T-helper 1 cell treated with Interleukin-12 subunit alpha and Interleukin-12 subunit beta and Interleukin-4 antibody, amounts not matched to agents 30 μg/mL and 1 μg/mL, for 36 hours (primary cell): ENCODE data around the gene DCP1B.

Source experiments
- H3K27ac Mint-ChIP-seq: one replicate; pipeline ENCODE4 v1.8.0; 2021; ENCODE audit warnings: mild to moderate bottlenecking, mixed read lengths
- H3K27me3 Mint-ChIP-seq: one replicate; pipeline ENCODE4 v1.8.0; 2021; ENCODE audit warnings: low read depth, mixed read lengths
- H3K36me3 Mint-ChIP-seq: one replicate; pipeline ENCODE4 v1.8.0; 2021; ENCODE audit warnings: low read depth, mixed read lengths
- H3K4me1 Mint-ChIP-seq: one replicate; pipeline ENCODE4 v1.8.0; 2021; ENCODE audit warnings: low read depth, mixed read lengths
- H3K4me3 Mint-ChIP-seq: one replicate; pipeline ENCODE4 v1.8.0; 2021; ENCODE audit warnings: mild to moderate bottlenecking, moderate library complexity, mixed read lengths
- H3K9me3 Mint-ChIP-seq: one replicate; pipeline ENCODE4 v1.8.0; 2021; ENCODE audit warnings: mixed read lengths

DCP1B gene

DNA sequence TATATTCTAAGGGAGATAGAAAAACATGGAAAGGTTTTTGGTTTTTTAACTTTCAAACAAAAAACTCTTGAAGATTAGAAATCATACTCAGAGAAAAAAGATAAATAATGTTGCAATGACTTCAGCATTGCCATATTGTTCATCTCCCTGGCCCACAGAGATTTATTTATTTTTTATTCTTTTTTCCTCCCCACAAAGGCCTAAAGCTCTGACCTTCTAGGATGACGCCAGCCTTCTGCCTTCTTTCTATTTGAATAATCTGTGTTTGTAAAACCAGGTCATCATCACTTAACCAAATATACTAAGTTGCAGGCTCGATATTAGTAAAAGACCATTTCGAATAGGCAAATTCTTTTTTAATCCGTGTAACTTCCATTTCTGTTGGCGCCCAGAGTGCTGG lies 4.4 kb upstream of the DCP1B start:
- Mint-ChIP-seq H3K27ac (no peak overlapping the region), H3K27me3 (peaks cover 20% of the 10 kb centered on the region), H3K36me3 (peaks cover 10% of the 10 kb centered on the region), H3K4me1 (peaks cover 11% of the 10 kb centered on the region), H3K9me3 (no peaks in the 10 kb centered on the region), H3K4me3 (no peak overlapping the region)

DNA sequence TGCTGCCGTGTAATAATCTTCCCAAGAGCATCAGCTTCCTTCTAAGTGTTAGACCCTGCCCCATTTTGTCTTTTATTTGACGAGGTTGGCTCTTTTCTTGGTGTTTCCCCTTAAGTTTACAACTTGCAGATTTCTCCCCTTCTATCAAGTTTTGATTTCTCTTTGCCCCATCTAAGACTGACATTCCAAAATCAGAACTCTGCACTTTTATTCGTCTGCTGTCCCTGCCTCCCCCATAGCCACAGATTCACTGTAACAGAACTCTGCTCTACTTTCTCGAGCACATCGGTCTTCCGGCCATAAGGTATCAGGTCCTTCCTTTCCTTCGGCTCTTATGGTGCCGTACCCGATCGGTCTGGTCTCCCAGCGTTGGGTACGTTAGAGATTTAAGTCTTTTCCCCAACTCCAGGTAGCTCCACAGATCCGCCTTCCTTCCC lies 563 bp downstream of the DCP1B start:
- peaks cover 14% of the 10 kb centered on the region for H3K36me3 Mint-ChIP-seq
- peak overlapping the region; percentile 98 for H3K27ac Mint-ChIP-seq
- H3K4me1 Mint-ChIP-seq = peaks cover 22% of the 10 kb centered on the region
- peak overlapping the region; percentile 99 for H3K4me3 Mint-ChIP-seq
- peaks cover 5% of the 10 kb centered on the region for H3K27me3 Mint-ChIP-seq
- no peaks in the 10 kb centered on the region for H3K9me3 Mint-ChIP-seq

DNA sequence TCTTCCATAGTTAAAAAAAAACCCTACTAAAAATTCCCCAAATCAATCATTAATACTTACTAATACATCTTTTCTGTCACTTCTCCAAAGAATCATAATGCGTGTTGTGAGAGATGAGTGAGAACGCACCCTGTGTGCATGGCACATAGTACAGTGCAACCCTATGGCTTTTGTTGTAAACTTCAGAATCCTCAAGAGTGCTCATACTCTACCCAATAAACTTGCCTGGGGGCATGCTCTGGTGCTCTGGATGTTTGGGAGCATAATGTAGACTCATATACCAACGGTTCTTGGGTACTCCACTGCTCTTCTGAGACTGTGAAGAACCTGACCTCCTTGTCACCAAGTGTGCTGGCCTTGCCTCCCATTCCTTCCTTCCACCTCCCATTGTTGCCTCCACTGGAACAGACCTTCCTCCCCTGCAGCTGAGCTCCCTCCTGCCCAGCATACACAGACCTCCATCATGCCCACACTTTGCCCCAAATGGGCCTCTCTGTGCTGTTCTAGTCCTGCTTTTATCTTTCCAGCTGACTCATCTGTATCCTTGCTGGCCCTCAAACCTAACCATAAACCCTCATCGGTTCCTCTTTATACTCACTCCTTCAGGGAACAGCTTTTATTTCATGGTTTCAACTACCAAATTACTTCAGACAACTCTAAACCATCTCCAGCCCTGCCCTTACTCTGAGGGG lies 8.9 kb downstream of the DCP1B start:
- no peaks in the 10 kb centered on the region for H3K27me3 Mint-ChIP-seq
- H3K4me3 Mint-ChIP-seq = no peak overlapping the region
- H3K27ac Mint-ChIP-seq = no peak overlapping the region

DNA sequence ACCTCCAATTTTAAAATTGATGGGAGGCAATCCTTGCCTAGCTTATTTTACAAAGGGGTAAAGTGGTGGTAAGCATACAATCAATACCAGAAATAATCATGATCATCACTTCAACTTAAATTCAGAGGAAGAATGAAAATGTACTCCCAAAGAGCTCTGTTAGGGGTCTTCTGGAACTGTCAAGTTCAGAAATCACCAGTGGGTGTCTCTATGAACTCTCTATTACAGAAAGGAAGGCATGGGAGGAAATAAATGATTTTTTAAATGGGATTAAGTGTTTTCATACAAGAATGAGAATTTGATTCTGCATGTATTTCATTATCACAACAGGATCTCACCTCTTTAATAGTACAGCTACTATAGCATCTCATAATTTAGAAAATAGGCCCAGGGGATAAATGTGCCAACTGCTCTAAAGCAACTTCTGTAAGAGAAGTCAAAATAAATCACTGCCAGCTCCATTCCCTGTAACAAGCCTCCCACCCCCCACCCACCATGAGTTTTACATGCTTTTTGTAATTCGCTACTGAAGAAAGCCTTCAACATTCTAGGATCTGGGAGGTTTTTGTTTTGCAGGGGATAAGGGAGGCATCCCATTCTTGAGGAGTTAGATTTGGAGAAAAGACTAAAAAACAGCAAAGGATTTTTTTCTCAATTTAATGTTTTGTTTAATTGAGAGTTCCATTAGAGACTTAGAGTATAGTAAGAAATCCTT lies 9.7 kb downstream of the DCP1B start:
- H3K4me1 Mint-ChIP-seq = peaks cover 17% of the 10 kb centered on the region
- peaks cover 27% of the 10 kb centered on the region for H3K36me3 Mint-ChIP-seq
- no peak overlapping the region for H3K27ac Mint-ChIP-seq
- no peak overlapping the region for H3K4me3 Mint-ChIP-seq
- H3K9me3 Mint-ChIP-seq = no peaks in the 10 kb centered on the region
- no peaks in the 10 kb centered on the region for H3K27me3 Mint-ChIP-seq

More for the DNA sequence above, 8.9 kb downstream of the DCP1B start:
- Mint-ChIP-seq H3K36me3 (peaks cover 26% of the 10 kb centered on the region), H3K9me3 (no peaks in the 10 kb centered on the region), H3K4me1 (peaks cover 17% of the 10 kb centered on the region)

DNA sequence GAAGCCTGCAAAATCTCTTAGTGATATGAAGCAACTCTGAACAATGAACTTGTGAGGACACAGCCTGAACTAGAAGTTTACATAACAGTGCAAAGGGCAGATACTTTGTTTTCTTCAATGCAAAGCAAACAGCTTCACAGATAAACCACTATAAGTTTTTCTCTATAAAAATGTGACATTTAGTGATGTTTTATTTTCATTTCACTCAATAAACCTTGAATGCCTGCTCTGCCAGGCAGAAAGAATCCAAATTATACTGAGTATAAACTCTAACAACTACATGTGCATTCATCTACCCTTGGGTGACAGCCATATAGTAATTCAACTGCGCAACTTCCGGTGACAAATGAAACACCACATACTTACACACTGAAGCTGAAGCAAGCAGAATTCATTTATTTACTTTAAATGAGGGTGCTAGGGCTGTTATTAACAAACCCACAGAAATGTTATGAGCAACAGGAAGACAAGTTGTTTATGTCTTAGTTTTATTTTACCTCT lies 10.3 kb downstream of the DCP1B start:
- Mint-ChIP-seq H3K4me3 (no peak overlapping the region), H3K9me3 (no peaks in the 10 kb centered on the region), H3K4me1 (peaks cover 17% of the 10 kb centered on the region), H3K36me3 (peaks cover 30% of the 10 kb centered on the region), H3K27me3 (no peaks in the 10 kb centered on the region), H3K27ac (no peak overlapping the region)

DNA sequence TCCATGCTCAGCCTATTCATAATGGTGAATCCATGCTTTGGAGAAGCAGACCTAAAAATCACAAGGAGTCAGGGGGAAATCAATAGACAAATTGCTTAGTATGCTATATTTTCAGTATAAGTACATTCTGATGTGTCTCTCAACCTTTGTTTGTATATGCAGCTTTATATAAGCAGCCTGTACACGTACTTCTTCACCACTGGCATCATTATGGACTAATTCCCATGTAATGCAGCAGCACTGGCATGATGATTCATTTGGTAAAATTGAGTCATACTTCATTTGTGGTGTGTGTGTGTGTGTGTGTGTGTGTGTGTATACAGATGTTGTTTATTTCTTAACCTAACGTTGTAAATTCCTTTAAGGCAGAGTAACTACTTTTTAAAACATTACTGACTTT lies 10.9 kb downstream of the DCP1B start:
- peaks cover 2% of the 10 kb centered on the region for H3K9me3 Mint-ChIP-seq
- peaks cover 36% of the 10 kb centered on the region for H3K36me3 Mint-ChIP-seq

DNA sequence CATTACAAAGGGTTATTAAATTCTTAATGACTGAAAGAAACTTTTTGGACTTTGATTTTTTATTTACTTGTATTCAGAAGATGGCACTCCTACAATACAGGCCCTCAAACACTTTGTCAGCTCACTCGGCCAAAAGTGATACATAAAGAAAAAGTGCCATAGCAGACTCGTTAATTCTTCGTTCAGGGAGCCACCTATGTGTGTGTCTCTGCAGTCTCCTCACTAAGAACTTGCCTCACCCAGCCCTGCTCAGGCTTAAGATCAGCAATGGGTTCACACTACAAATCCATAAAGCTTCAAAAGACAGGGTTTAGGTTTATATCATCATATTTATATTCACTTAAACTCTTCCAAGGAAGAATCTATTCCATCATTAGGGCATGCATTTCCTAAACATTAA lies 11.5 kb downstream of the DCP1B start:
- peaks cover 8% of the 10 kb centered on the region for H3K9me3 Mint-ChIP-seq
- H3K4me3 Mint-ChIP-seq = no peak overlapping the region
- H3K27ac Mint-ChIP-seq = no peak overlapping the region
- H3K4me1 Mint-ChIP-seq = peaks cover 14% of the 10 kb centered on the region
- H3K36me3 Mint-ChIP-seq = peaks cover 42% of the 10 kb centered on the region
- no peaks in the 10 kb centered on the region for H3K27me3 Mint-ChIP-seq

More for the DNA sequence above, 10.9 kb downstream of the DCP1B start:
- H3K4me1 Mint-ChIP-seq = peaks cover 15% of the 10 kb centered on the region
- H3K27me3 Mint-ChIP-seq = no peaks in the 10 kb centered on the region
- H3K27ac Mint-ChIP-seq = no peak overlapping the region
- no peak overlapping the region for H3K4me3 Mint-ChIP-seq

DNA sequence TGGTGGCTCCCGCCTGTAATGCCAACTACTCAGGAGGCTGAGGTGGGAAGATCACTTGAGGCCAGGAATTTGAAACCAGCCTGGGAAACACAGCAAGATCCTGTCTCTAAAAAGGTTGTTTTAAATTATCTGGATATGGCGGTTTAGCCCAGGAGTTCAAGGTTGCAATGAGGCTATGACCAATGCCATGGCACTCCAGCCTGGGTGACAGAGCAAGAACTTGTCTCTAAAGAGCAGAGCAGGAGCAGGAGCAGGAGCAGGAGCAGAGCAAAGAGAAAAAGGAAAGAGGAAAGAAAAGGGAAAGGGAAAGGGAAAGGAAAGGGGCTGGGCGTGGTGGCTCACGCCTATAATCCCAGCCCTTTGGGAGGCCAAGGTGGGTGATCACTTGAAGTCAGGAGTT lies 15.1 kb downstream of the DCP1B start:
- no peaks in the 10 kb centered on the region for H3K27me3 Mint-ChIP-seq
- peaks cover 40% of the 10 kb centered on the region for H3K9me3 Mint-ChIP-seq
- H3K27ac Mint-ChIP-seq = no peak overlapping the region
- H3K4me1 Mint-ChIP-seq = peaks cover 4% of the 10 kb centered on the region
- H3K36me3 Mint-ChIP-seq = peaks cover 58% of the 10 kb centered on the region
- no peak overlapping the region for H3K4me3 Mint-ChIP-seq

DNA sequence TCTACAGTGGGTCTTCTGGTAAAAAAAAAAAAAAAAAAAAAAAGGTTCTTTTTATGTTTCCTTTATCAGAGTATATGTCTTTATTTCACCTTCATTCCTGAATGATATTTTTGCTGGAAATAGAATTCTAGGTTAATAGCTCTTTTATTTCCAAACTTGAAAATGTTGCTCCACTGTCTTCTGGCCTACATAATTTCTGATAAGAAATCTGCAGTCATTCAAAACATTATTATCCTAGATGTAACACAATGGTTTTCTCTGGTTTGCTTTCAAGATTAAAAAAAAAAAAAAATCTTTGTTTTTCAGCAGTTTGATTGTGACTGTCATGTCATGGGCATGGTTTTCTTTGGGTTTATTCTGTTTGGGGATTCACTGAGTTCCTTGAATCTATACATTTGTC lies 19.5 kb downstream of the DCP1B start:
- Mint-ChIP-seq H3K36me3 (peaks cover 52% of the 10 kb centered on the region), H3K27me3 (no peaks in the 10 kb centered on the region), H3K4me3 (no peak overlapping the region), H3K27ac (no peak overlapping the region), H3K4me1 (no peaks in the 10 kb centered on the region), H3K9me3 (peaks cover 43% of the 10 kb centered on the region)

DNA sequence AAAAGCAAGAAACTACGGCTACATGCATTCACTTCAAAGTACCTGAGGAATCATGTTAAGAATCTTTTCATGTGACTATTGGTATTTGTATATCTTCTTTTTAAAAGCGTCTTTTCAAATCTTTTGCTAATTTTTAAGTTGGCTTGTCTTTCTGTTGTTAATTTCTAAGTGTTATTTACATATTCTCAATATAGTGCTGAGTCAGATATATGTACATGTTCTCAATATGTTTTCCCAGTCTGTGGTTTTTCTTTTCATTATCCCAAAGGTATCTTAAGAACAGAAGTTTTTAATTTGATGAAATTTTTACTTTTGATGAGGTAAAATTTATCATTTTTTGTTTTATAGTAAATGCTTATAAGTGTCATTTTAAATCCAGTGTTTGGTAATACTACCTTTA lies 24.0 kb downstream of the DCP1B start:
- Mint-ChIP-seq H3K9me3 (peaks cover 15% of the 10 kb centered on the region), H3K27me3 (no peaks in the 10 kb centered on the region), H3K4me3 (no peak overlapping the region), H3K36me3 (peaks cover 16% of the 10 kb centered on the region), H3K27ac (no peak overlapping the region), H3K4me1 (no peaks in the 10 kb centered on the region)

DNA sequence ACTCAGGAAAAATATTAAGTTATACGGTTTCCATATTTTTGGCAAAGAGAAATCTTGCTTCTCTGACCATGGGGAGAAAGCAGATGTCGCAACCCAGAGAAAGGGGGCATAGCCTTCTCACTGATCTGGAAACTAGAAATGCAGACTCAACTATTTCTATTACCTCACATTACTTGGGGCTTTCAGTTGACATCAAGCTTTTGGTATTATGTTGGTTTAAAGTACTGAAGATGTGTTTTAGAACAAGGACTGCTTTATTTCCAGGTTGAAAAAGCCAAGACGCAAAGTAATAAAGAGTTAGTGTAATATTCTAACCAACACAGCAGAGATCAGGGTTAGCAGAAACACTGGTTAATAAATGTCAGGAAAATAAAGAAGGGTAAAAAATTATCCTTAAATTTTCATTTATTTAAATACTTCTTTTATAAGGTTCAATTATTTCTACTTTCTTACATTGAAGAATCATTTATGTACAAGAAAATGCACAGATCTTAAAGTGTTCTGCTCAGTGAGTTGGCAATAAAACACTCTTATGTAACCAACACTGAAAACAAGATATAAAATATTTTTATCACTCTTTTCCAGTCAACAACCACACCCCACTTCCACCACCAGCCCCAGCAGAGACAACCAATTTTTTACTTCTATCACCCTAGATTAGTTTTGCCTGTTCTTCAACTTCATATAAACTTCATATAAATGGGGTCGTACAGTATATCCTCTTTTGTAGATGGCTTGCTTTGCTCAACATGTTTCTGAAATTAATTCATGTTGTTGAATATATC lies 26.0 kb downstream of the DCP1B start:
- no peaks in the 10 kb centered on the region for H3K9me3 Mint-ChIP-seq
- no peaks in the 10 kb centered on the region for H3K27me3 Mint-ChIP-seq
- no peak overlapping the region for H3K4me3 Mint-ChIP-seq
- no peak overlapping the region for H3K27ac Mint-ChIP-seq
- no peaks in the 10 kb centered on the region for H3K36me3 Mint-ChIP-seq
- H3K4me1 Mint-ChIP-seq = no peaks in the 10 kb centered on the region

DNA sequence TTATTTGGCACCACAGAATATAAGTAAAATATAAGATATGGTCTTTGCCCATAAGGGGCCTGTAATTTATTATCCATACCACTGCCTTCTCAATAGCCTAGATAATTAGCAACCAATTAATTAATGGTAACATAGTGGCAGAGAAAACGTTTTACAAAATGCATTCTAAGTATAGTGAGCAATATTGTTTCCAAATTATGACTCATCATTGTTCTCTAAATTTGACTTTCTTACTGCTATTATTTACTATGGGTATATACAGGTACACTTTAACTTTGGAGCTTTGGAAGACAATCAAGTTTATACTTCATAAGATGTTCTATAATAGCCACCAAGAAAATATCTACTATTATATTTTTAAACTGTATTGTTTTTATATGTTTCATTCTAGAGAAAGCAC lies 26.7 kb downstream of the DCP1B start:
- H3K4me1 Mint-ChIP-seq = no peaks in the 10 kb centered on the region
- no peaks in the 10 kb centered on the region for H3K27me3 Mint-ChIP-seq
- no peaks in the 10 kb centered on the region for H3K36me3 Mint-ChIP-seq
- no peak overlapping the region for H3K27ac Mint-ChIP-seq
- H3K4me3 Mint-ChIP-seq = no peak overlapping the region
- no peaks in the 10 kb centered on the region for H3K9me3 Mint-ChIP-seq

DNA sequence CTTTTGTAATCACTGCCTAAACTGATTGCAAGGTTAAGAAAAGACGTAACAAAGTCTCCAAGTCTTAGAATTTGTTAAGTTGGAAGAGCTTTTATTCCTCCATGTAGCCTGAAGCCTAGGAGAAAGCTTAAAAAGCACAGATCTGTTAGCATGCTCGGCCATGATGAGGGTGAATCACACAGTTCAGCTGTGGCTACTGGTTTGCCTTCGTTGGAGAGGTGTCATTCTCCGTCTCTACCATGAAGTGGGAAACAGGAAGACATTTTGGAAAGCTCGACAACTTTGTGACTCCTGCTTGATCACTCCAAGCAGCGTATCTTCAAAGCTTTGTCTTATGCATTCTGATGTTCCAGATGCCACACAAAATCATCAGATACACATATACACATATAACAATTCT lies 27.1 kb downstream of the DCP1B start:
- no peaks in the 10 kb centered on the region for H3K9me3 Mint-ChIP-seq
- no peaks in the 10 kb centered on the region for H3K36me3 Mint-ChIP-seq
- H3K27me3 Mint-ChIP-seq = no peaks in the 10 kb centered on the region
- H3K4me1 Mint-ChIP-seq = no peaks in the 10 kb centered on the region
- no peak overlapping the region for H3K4me3 Mint-ChIP-seq
- H3K27ac Mint-ChIP-seq = no peak overlapping the region

DNA sequence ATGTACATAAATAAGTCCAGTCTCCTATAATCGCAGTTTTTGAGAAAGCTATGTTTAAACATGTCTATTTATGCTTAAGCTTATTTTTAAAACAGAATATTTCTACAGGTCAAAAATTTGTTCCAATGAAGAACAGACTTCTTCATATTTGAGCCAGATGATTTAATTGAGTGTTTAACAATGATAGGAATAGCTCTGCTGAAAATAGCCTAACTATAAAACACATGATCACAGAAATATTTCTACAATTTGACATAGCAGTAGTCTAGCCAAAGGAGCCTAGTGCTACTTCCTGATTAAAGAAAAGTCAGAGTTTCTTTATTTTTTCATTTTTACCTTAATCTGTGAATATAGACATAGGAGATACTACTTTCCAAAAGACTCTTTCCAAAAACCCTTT lies 29.4 kb downstream of the DCP1B start:
- Mint-ChIP-seq H3K36me3 (no peaks in the 10 kb centered on the region), H3K27me3 (no peaks in the 10 kb centered on the region), H3K4me1 (no peaks in the 10 kb centered on the region), H3K4me3 (no peak overlapping the region), H3K9me3 (no peaks in the 10 kb centered on the region), H3K27ac (no peak overlapping the region)
